Coronary artery (tissue), 2 donors: ENCODE data around the gene RAB22A.

Experiments
- DNase-seq: peaks from one replicate; pipeline ENCODE4 v3.0.0-alpha.2; 2017; ENCODE audit warnings: low spot score
- H3K27ac ChIP-seq, 2 donors: fragments of 200-600 bp; sonication (generic); one replicate each; pipeline ENCODE4 v1.5.1; 2016 to 2019
- H3K4me3 ChIP-seq: fragments of 200-600 bp; sonication (generic); 2 replicates; pipeline ENCODE4 v1.5.1; 2016; ENCODE audit warnings: mild to moderate bottlenecking, moderate library complexity
- TF ChIP-seq, protein P1 (sequence below): fragments of 200-600 bp; sonication (generic); IDR thresholded peaks from one replicate; pipeline ENCODE4 v1.5.1; 2019; ENCODE audit warnings: antibody characterized with exemption

Gene RAB22A

DNA sequence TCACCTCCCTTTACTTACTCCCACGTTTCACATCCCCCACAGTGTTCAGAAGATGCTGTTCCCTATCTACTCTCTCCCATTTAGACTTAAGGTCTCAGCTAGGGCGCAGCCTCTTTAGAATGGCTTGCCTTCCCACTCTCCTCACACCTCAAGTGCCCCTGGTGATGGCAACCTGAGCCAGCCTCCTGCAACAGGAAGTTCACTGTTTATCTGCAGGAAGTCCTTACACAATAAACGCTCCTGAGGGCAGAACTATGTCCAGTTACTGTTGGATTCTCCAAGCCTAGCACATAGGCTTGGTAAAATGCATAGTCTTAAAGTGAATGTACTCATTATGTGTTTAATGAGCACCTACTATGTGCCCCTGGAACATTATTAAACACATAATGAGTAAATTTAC, 21.9 kb upstream of the RAB22A start:
- TF ChIP-seq, protein P1, sequence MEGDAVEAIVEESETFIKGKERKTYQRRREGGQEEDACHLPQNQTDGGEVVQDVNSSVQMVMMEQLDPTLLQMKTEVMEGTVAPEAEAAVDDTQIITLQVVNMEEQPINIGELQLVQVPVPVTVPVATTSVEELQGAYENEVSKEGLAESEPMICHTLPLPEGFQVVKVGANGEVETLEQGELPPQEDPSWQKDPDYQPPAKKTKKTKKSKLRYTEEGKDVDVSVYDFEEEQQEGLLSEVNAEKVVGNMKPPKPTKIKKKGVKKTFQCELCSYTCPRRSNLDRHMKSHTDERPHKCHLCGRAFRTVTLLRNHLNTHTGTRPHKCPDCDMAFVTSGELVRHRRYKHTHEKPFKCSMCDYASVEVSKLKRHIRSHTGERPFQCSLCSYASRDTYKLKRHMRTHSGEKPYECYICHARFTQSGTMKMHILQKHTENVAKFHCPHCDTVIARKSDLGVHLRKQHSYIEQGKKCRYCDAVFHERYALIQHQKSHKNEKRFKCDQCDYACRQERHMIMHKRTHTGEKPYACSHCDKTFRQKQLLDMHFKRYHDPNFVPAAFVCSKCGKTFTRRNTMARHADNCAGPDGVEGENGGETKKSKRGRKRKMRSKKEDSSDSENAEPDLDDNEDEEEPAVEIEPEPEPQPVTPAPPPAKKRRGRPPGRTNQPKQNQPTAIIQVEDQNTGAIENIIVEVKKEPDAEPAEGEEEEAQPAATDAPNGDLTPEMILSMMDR = no peak
- no peak for DNase-seq
- no peak overlapping the region for H3K27ac ChIP-seq
- H3K4me3 ChIP-seq = no peak overlapping the region

DNA sequence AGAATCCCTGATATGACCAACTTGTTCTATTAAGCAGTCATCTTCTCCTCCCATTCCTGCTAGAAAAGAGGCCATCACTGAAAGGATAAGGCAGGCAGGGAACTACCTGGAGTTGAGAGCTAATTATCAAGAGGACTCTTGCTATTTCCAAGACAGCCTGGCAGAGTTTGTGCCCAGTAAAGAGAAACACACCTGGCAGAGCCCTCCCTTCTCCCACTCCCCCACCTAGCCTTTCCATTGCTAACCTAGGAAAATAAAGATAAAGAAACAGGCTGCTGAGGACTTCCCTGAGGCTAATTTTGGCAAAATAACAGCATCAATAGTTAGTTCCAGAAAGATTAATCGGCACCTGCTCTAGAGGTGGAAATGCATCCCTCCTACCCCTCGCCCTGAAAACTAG, 20.4 kb upstream of the RAB22A start:
- DNase-seq = no peak
- Histone ChIP-seq H3K4me3 (no peak overlapping the region), H3K27ac (no peak overlapping the region)
- TF ChIP-seq, protein P1 = no peak

DNA sequence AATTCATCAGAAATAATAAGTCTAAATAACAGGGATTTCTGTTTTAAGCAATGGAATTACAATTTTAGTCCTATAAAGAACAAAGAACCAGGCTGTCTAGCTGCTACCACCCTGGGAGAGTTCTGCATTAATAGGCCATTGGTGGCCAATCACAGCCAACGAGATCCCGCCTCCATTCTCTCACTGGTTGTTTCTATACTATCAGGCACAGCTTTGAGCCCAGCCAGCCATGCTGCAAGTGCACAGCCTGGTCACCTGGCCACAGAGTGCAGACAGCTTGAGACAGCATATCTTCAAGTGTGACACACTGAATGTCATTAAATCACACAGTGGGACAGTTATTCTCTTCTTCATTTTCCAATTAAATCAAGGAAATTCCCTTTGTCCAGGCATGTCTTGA, 16.1 kb upstream of the RAB22A start:
- H3K27ac ChIP-seq = no peak overlapping the region
- no peak for DNase-seq
- TF ChIP-seq, protein P1 = no peak
- no peak overlapping the region for H3K4me3 ChIP-seq

DNA sequence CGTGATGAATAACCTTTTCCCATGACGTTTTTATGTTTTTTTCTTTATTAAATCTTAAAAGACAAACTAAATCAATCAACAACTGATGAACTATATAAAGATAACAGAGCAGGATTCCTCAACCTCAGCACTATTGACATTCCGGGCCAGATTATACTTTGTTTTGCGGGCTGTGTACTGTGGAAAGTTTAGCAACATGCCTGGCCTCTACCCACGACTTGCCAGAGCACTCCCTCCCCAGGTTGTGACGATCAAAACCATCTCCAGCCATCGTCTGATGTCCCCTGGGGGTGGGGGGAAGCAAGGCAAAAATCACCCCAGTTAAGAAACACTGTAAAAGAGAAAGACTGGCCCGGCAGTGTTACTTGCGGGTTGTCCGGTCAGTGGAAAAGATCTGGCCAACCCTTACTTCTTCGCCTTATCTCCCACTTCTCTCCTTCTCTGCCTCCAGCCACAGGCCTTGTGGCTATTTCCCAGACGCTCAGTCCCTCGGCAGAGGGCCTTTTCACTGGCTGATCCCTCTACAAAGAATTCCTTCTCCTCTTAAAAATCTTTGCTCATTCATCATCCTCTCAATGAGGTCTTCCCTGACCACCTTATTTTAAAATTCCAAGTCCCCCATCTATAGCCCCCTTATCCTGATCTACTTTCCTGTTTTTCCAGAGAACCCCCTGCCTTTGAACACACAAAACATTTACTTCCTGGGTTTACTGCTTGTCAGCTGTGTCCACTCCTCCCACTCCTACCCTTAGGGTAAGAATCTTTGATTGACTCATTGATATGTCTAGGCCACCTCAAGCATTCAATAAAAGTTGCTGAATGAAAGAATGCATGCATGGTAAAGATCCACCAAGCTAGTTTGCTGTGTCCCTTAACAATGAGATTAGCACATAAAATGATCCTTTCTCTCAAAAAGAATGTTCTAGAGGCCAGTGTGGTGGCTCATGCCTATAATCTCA, 14.7 kb upstream of the RAB22A start:
- TF ChIP-seq, protein P1 = no peak

DNA sequence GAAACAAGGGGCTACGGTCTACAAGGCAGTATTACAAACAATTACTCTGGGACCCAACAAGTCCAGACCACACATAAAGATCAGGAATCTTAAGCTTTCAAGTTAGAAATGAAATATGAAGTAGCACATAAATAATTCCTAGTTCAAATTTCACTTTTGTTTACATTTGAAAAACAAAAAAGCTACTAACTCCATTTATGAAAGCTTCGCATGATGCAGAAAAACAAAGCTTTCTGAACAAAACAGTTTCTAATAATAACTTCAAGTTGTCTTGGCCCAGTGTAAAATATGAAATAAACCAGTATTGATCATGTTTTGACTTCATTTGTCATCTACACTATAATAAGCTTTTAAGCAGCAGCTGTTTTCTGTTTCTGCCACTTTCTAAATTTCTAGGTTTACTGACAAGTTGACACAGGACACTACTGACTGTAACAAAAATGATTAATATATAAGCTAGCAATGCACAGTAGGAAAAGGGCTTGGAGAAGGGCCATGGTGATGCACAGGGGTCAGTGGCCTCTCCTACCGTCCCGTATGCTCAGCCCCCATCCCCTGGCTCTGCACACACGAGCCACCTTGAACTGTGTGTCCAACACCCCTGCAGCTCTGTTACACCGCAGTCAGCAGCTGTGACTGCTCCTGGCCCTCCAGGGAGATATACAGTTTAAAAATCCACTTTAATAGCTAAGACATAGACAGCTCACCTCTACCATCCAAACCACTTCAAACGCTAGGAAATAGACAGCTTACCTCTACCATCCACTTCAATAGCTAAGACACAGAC, 13.3 kb upstream of the RAB22A start:
- Histone ChIP-seq H3K4me3 (no peak overlapping the region), H3K27ac (no peak overlapping the region)
- TF ChIP-seq, protein P1 = no peak
- DNase-seq = no peak

More for the DNA sequence above, 14.7 kb upstream of the RAB22A start:
- no peak for DNase-seq
- Histone ChIP-seq H3K4me3 (no peak overlapping the region), H3K27ac (no peak overlapping the region)

DNA sequence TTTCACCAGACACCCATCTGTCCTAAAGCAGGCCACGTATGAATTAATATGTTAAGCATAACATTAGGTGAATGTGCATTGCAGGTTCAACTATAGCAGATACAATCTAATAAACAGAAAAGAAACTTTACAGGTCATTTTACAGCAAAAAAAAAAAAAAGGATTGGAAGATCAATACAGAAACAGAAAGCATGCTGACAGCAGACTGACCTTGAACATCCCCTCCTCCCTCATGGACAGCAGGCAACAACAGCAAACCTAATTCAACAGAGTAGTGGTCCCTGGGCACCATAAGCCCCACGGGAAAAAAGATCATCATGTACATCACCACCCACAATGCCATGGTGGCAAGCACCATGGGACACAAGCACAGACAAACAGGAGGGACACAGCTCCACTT, 12.1 kb upstream of the RAB22A start:
- no peak for DNase-seq
- TF ChIP-seq, protein P1 = no peak
- no peak overlapping the region for H3K4me3 ChIP-seq
- H3K27ac ChIP-seq = no peak overlapping the region
